SK-N-SH (cell line): ENCODE results near the gene UBR1. TPM values are rescaled to one million over a fixed set of nuclear protein-coding genes. Genes with fewer than 3 reads are reported as not detected.

Experiments used
- CTCF ChIA-PET: fragments of 300-600, 350-600 bp; formaldehyde crosslinking; extraction: SDS; loops from one replicate; lab custom pipeline; 2021; lab: Yijun Ruan, JAX
- POLR2A ChIA-PET: fragments of 350-600 bp; sonication (Branson Sonifier 250); formaldehyde crosslinking; extraction: SDS; loops from one replicate; lab custom pipeline; 2020; ENCODE audit warnings: antibody characterized with exemption, inconsistent platforms; lab: Yijun Ruan, JAX
- DNase-seq: peaks from one replicate; pipeline ENCODE4 v3.0.0; 2012
- H2AFZ ChIP-seq: fragments of 200-600 bp; sonication (generic); 2 replicates; pipeline ENCODE4 v1.8.1; 2016; ENCODE audit warnings: antibody characterized with exemption, mild to moderate bottlenecking, low read depth
- H3F3A ChIP-seq: fragments of 200-600 bp; sonication (generic); replicated peaks from 2 replicates; pipeline ENCODE3; 2016; ENCODE audit warnings: antibody characterized with exemption, mild to moderate bottlenecking; ENCODE audit not compliant: insufficient read depth
- H3K27ac ChIP-seq, 2 experiments: fragments of 200-500 bp in 1 of 2; fragments of 200-600 bp in 1 of 2; sonication (Bioruptor generic) in 1 of 2; sonication (generic), shearing (Covaris generic) in 1 of 2; 2 replicates each; pipeline versions ENCODE4 v1.5.1 to v1.6.1; 2014 to 2016; ENCODE audit warnings: low read depth in 2 of 2, inconsistent platforms in 1 of 2, low read length in 1 of 2, mild to moderate bottlenecking in 1 of 2, mixed read lengths in 1 of 2
- H3K27me3 ChIP-seq: fragments of 200-600 bp; sonication (generic), shearing (Covaris generic); 2 replicates; pipeline ENCODE4 v1.6.1; 2016; ENCODE audit warnings: mixed run types; ENCODE audit not compliant: insufficient read depth
- H3K36me3 ChIP-seq, 2 experiments: fragments of 200-500 bp in 1 of 2; fragments of 200-600 bp in 1 of 2; sonication (Bioruptor generic) in 1 of 2; sonication (generic) in 1 of 2; replicated peaks in 1 of 2; 2 replicates each; pipeline versions ENCODE3 to v1.5.1; 2014 to 2016; ENCODE audit warnings: low read length in 1 of 2, mild to moderate bottlenecking in 1 of 2; ENCODE audit not compliant: insufficient read depth in 2 of 2, control insufficient read depth in 1 of 2
- H3K4me1 ChIP-seq, 2 experiments: fragments of 200-500 bp in 1 of 2; fragments of 200-600 bp in 1 of 2; sonication (Bioruptor generic) in 1 of 2; sonication (generic), shearing (Covaris generic) in 1 of 2; 2 replicates each; pipeline versions ENCODE4 v1.5.1 to v1.6.1; 2014 to 2016; ENCODE audit warnings: low read depth in 1 of 2, low read length in 1 of 2, mixed run types in 1 of 2; ENCODE audit not compliant: insufficient read depth in 2 of 2, control insufficient read depth in 1 of 2
- H3K4me2 ChIP-seq: fragments of 200-600 bp; sonication (generic), shearing (Covaris generic); 2 replicates; pipeline ENCODE4 v1.6.1; 2017; ENCODE audit warnings: mixed run types
- H3K4me3 ChIP-seq, 2 experiments: fragments of 200-500 bp in 1 of 2; fragments of 200-600 bp in 1 of 2; sonication (Bioruptor generic) in 1 of 2; sonication (generic), shearing (Covaris generic) in 1 of 2; 2 replicates each; pipeline versions ENCODE4 v1.5.1 to v1.8.1; 2014 to 2016; ENCODE audit warnings: low read depth in 2 of 2, inconsistent platforms in 1 of 2, low read length in 1 of 2, mild to moderate bottlenecking in 1 of 2, mixed read lengths in 1 of 2, moderate library complexity in 1 of 2
- H3K79me2 ChIP-seq: fragments of 200-600 bp; sonication (generic); 2 replicates; pipeline ENCODE4 v1.8.1; 2017; ENCODE audit warnings: mild to moderate bottlenecking; ENCODE audit not compliant: insufficient read depth
- H3K9ac ChIP-seq: fragments of 200-600 bp; sonication (generic); 2 replicates; pipeline ENCODE4 v1.6.1; 2017; ENCODE audit warnings: mixed run types
- H3K9me2 ChIP-seq: fragments of 200-600 bp; sonication (generic); 2 replicates; pipeline ENCODE4 v1.6.1; 2017; ENCODE audit warnings: mixed run types
- H3K9me3 ChIP-seq: fragments of 200-600 bp; sonication (generic); 2 replicates; pipeline ENCODE4 v1.6.1; 2017; ENCODE audit warnings: mixed run types, mild to moderate bottlenecking, moderate library complexity
- H4K20me1 ChIP-seq: fragments of 200-600 bp; sonication (generic); 2 replicates; pipeline ENCODE4 v1.6.1; 2017; ENCODE audit warnings: mild to moderate bottlenecking, mixed run types; ENCODE audit not compliant: insufficient read depth
- ELF1 ChIP-seq: IDR thresholded peaks from 2 replicates; pipeline ENCODE4 v1.4.0; 2012
- EP300 ChIP-seq, 2 experiments: IDR thresholded peaks; 2 replicates each; pipeline versions ENCODE4 v1.4.0 to v1.6.1; 2012; ENCODE audit warnings: borderline replicate concordance in 1 of 2, low read depth in 1 of 2, low read length in 1 of 2
- FOSL2 ChIP-seq: IDR thresholded peaks from 2 replicates; pipeline ENCODE4 v1.4.0; 2012; ENCODE audit warnings: low read depth, mild to moderate bottlenecking, moderate library complexity, borderline replicate concordance
- GABPA ChIP-seq: IDR thresholded peaks from 2 replicates; pipeline ENCODE4 v1.4.0; 2012; ENCODE audit warnings: low read depth, mild to moderate bottlenecking
- GATA2 ChIP-seq: sonication (generic); formaldehyde crosslinking; IDR thresholded peaks from 2 replicates; pipeline ENCODE4 v1.5.0; 2020; ENCODE audit warnings: mild to moderate bottlenecking, missing genetic modification reagents
- JUND ChIP-seq: IDR thresholded peaks from 2 replicates; pipeline ENCODE4 v1.4.0; 2012
- MAX ChIP-seq: IDR thresholded peaks from 2 replicates; pipeline ENCODE4 v1.4.0; 2012; ENCODE audit warnings: low read depth
- MEF2A ChIP-seq: IDR thresholded peaks from 2 replicates; pipeline ENCODE4 v1.4.0; 2012; ENCODE audit warnings: low read depth, borderline replicate concordance
- NFIC ChIP-seq: IDR thresholded peaks from 2 replicates; pipeline ENCODE4 v1.4.0; 2012; ENCODE audit warnings: borderline replicate concordance
- NRF1 ChIP-seq: IDR thresholded peaks from 2 replicates; pipeline ENCODE4 v1.6.1; 2012; ENCODE audit warnings: low read depth, mild to moderate bottlenecking, low read length
- PBX3 ChIP-seq: IDR thresholded peaks from 2 replicates; pipeline ENCODE4; 2012
- RAD21 ChIP-seq: IDR thresholded peaks from 2 replicates; pipeline ENCODE4 v1.6.1; 2012; ENCODE audit warnings: mild to moderate bottlenecking, low read length
- SIN3A ChIP-seq: IDR thresholded peaks from 2 replicates; pipeline ENCODE4 v1.6.1; 2012; ENCODE audit warnings: low read depth, mild to moderate bottlenecking, low read length, moderate library complexity, borderline replicate concordance
- SMC3 ChIP-seq: IDR thresholded peaks from 2 replicates; pipeline ENCODE4 v1.6.1; 2012; ENCODE audit warnings: low read depth, low read length, improper control_type of control experiment
- TAF1 ChIP-seq: IDR thresholded peaks from 2 replicates; pipeline ENCODE4 v1.6.1; 2012; ENCODE audit warnings: low read depth, mild to moderate bottlenecking, low read length, moderate library complexity, borderline replicate concordance
- TCF12 ChIP-seq: IDR thresholded peaks from 2 replicates; pipeline ENCODE4 v1.4.0; 2012
- TEAD4 ChIP-seq: IDR thresholded peaks from 2 replicates; pipeline ENCODE4 v1.4.0; 2012; ENCODE audit warnings: mild to moderate bottlenecking, borderline replicate concordance; ENCODE audit not compliant: insufficient read depth
- USF1 ChIP-seq: IDR thresholded peaks from 2 replicates; pipeline ENCODE4 v1.4.0; 2012; ENCODE audit warnings: low read depth, borderline replicate concordance
- ZBTB33 ChIP-seq: IDR thresholded peaks from 2 replicates; pipeline ENCODE4 v1.4.0; 2012; ENCODE audit warnings: low read depth, borderline replicate concordance
- WGBS: methylation state at CpG from one replicate; pipeline ENCODE4 v1.1.6; 2017; ENCODE audit warnings: low lambda C conversion rate; 5-methylcytosine and 5-hydroxymethylcytosine counted together
- polyA plus RNA-seq, 3 experiments: library from polyadenylated mRNA; depleted of rRNA; stranded (reverse); fragments of >200 nt; gene quantifications; 2 replicates each; pipeline ENCODE4 v1.2.3, GENCODE V29; 2012

UBR1 gene
- polyA plus RNA-seq, 1 of the 3 experiments (the other 2 are of a cell fraction), result 3.7 TPM

GRCh38 chr15:43007551-43007950 lies 98.3 kb downstream of the UBR1 start:
- no peak for DNase-seq
- TF ChIP-seq MEF2A, result no peak
- TF ChIP-seq ZBTB33, result no peak
- TF ChIP-seq FOSL2, result no peak
- no peak for TF ChIP-seq GABPA
- TF ChIP-seq SMC3, result no peak
- no peak for TF ChIP-seq PBX3
- TF ChIP-seq USF1, result no peak
- no peak for TF ChIP-seq TEAD4
- TF ChIP-seq NRF1, result no peak
- no peak for TF ChIP-seq GATA2 (CRISPR knock-in tag)
- TF ChIP-seq EP300 (IDR thresholded peaks at IDR 0.05; ENCODE audit: borderline replicate concordance in 1 of 2, low read depth in 1 of 2, low read length in 1 of 2), result no peak
- no peak for TF ChIP-seq JUND
- TF ChIP-seq RAD21, result no peak
- TF ChIP-seq TAF1, result no peak
- TF ChIP-seq MAX, result no peak
- TF ChIP-seq SIN3A, result no peak
- no peak for TF ChIP-seq ELF1
- no peak for TF ChIP-seq TCF12
- TF ChIP-seq NFIC, result no peak
- Histone ChIP-seq H3K79me2 (no peaks in the 10 kb centered on the region), H3K36me3 (peaks cover 55 to 57% of the 10 kb centered on the region in 2 experiments), H3K4me2 (no peak overlapping the region), H3K9me2 (no peaks in the 10 kb centered on the region), H2AFZ (no peak overlapping the region), H3K27me3 (no peaks in the 10 kb centered on the region), H3K4me1 (no peaks in the 10 kb centered on the region), H4K20me1 (no peaks in the 10 kb centered on the region), H3K9ac (no peak overlapping the region), H3F3A (no peaks in the 10 kb centered on the region), H3K9me3 (no peaks in the 10 kb centered on the region), H3K4me3 (no peak overlapping the region), H3K27ac (no peak overlapping the region)
- WGBS, result 97% methylated on average over 1 of the region's 1 CpG
- ChIA-PET CTCF (no interaction called here), POLR2A (no interaction called here)
